ENCODE results near the gene NAV3. TPM values are rescaled to one million over a fixed set of nuclear protein-coding genes. Genes with fewer than 3 reads are reported as not detected.

NAV3 gene
- total RNA-seq, 1 experiment from 2014 or later = 18.0 TPM

DNA sequence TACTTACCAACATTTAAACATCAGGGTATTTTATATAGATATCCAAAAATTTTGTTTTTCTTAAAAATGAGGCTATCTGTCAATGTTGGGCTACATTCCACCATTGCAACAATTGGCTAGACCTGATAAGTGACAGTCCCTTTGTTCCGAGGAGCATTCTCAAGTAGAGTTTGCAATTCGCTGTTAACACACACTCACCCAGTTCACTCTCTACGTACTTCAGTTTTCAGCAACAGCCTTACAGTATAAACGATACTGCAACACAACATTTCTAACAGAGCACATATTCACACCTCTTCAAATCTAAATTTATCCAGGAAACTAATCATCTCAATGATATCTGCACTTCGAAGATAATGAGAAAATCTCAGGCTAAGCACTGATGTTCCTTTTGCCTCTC is 393.5 kb downstream of the NAV3 start:
- BruUV-seq (replicated peaks) = no TSS peak
- H3K27me3 ChIP-seq (replicated peaks; ENCODE audit: insufficient read depth, low read depth, low read length, poor library complexity) = no peaks in the 10 kb centered on the region
- DNase-seq (ENCODE audit: low spot score) = no peak
- no peaks in the 10 kb centered on the region for H3K36me3 ChIP-seq (ENCODE audit: insufficient read depth, low read length, poor library complexity, severe bottlenecking)
- ChIA-PET POLR2A (ENCODE audit: low non-redundant PET) (no interaction called here), CTCF (no interaction called here)
- no peaks in the 10 kb centered on the region for H3K4me1 ChIP-seq (ENCODE audit: insufficient read depth, low read length, poor library complexity, severe bottlenecking)
- TF ChIP-seq, protein P1, sequence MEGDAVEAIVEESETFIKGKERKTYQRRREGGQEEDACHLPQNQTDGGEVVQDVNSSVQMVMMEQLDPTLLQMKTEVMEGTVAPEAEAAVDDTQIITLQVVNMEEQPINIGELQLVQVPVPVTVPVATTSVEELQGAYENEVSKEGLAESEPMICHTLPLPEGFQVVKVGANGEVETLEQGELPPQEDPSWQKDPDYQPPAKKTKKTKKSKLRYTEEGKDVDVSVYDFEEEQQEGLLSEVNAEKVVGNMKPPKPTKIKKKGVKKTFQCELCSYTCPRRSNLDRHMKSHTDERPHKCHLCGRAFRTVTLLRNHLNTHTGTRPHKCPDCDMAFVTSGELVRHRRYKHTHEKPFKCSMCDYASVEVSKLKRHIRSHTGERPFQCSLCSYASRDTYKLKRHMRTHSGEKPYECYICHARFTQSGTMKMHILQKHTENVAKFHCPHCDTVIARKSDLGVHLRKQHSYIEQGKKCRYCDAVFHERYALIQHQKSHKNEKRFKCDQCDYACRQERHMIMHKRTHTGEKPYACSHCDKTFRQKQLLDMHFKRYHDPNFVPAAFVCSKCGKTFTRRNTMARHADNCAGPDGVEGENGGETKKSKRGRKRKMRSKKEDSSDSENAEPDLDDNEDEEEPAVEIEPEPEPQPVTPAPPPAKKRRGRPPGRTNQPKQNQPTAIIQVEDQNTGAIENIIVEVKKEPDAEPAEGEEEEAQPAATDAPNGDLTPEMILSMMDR (conservative IDR thresholded peaks at IDR 0.05; ENCODE audit: low read depth, low read length) = no peak
- TF ChIP-seq EZH2 (IDR thresholded peaks at IDR 0.05; ENCODE audit: borderline replicate concordance, low read depth, low read length, poor library complexity, severe bottlenecking) = no peak
- H3K27ac ChIP-seq (ENCODE audit: low read depth, low read length, poor library complexity, severe bottlenecking) = no peak overlapping the region
- no peak overlapping the region for H3K4me3 ChIP-seq (ENCODE audit: low read depth, low read length, poor library complexity, severe bottlenecking)
- intact Hi-C loops (cut with micrococcal nuclease; ENCODE audit: unreplicated experiment) = no loop called here
- no peaks in the 10 kb centered on the region for H3K9me3 ChIP-seq (ENCODE audit: low read depth, low read length, poor library complexity, severe bottlenecking)

DNA sequence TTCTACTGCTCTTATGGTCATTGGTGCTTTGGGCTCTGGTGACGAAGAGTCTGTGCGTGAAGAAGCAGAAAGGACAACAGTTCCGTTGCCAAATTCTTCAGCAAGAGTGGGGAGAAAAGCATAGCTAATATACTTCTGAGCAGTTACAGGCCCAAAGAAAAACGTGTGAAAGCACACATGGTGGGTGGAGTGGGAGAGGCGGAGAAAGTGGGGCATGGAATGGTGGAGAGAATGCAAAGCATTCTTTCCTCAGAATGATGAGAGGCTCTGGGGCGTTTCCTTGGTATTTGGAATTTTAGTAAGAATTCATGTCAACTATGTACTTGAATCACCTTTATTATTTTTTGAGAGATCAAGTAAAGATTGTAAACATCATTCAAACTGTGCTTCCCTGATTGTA is 396.1 kb downstream of the NAV3 start:
- Histone ChIP-seq H3K9me3 (ENCODE audit: low read depth, low read length, poor library complexity, severe bottlenecking) (no peaks in the 10 kb centered on the region), H3K27ac (ENCODE audit: low read depth, low read length, poor library complexity, severe bottlenecking) (no peak overlapping the region), H3K36me3 (ENCODE audit: insufficient read depth, low read length, poor library complexity, severe bottlenecking) (no peaks in the 10 kb centered on the region), H3K4me1 (ENCODE audit: insufficient read depth, low read length, poor library complexity, severe bottlenecking) (peaks cover 6% of the 10 kb centered on the region), H3K27me3 (replicated peaks; ENCODE audit: insufficient read depth, low read depth, low read length, poor library complexity) (no peaks in the 10 kb centered on the region), H3K4me3 (ENCODE audit: low read depth, low read length, poor library complexity, severe bottlenecking) (no peak overlapping the region)
- DNase-seq (ENCODE audit: low spot score) = no peak
- TF ChIP-seq, protein P1 (conservative IDR thresholded peaks at IDR 0.05; ENCODE audit: low read depth, low read length) = no peak
- TF ChIP-seq EZH2 (IDR thresholded peaks at IDR 0.05; ENCODE audit: borderline replicate concordance, low read depth, low read length, poor library complexity, severe bottlenecking) = no peak
- intact Hi-C loops (cut with micrococcal nuclease; ENCODE audit: unreplicated experiment) = no loop called here
- POLR2A ChIA-PET (ENCODE audit: low non-redundant PET) = no interaction called here
- CTCF ChIA-PET = no interaction called here
- BruUV-seq (replicated peaks) = no TSS peak

DNA sequence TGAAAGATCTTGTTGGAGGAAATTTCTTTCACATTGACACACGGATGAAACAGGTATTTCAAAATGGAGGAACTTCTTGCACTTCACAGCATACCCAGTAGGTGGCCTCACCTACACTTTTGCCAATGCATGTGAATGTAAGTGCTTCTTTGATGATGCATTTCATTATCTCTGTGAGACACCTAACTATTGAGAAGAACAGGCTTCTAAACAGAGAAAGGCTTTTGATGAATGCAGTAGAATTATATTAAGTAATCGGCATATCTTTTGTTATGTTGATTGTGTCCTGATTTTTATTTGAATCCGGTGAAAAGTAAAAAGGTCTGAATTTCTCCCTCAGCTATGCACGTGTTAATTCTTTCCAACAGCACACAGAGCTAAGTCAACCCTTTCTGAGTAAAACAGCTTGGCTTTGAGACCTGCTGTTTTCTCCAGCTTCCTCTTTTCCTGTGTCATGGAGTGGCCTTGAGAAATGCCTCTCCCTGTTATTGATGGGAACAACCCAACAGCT is 399.0 kb downstream of the NAV3 start:
- TF ChIP-seq, protein P1 (conservative IDR thresholded peaks at IDR 0.05; ENCODE audit: low read depth, low read length) = peak; percentile 83
- TF ChIP-seq EZH2 (IDR thresholded peaks at IDR 0.05; ENCODE audit: borderline replicate concordance, low read depth, low read length, poor library complexity, severe bottlenecking) = no peak
- ChIA-PET CTCF (interaction anchor here (0.9 kb wide), 1 partner anchor 1145 kb away, joined by 3 read pairs; no protein-coding TSS in a partner anchor), POLR2A (ENCODE audit: low non-redundant PET) (no interaction called here)
- Histone ChIP-seq H3K4me1 (ENCODE audit: insufficient read depth, low read length, poor library complexity, severe bottlenecking) (peaks cover 6% of the 10 kb centered on the region), H3K27ac (ENCODE audit: low read depth, low read length, poor library complexity, severe bottlenecking) (no peak overlapping the region), H3K27me3 (replicated peaks; ENCODE audit: insufficient read depth, low read depth, low read length, poor library complexity) (no peaks in the 10 kb centered on the region), H3K4me3 (ENCODE audit: low read depth, low read length, poor library complexity, severe bottlenecking) (no peak overlapping the region), H3K36me3 (ENCODE audit: insufficient read depth, low read length, poor library complexity, severe bottlenecking) (no peaks in the 10 kb centered on the region), H3K9me3 (ENCODE audit: low read depth, low read length, poor library complexity, severe bottlenecking) (no peaks in the 10 kb centered on the region)
- peak; percentile 69 for DNase-seq (ENCODE audit: low spot score)
- intact Hi-C loops (cut with micrococcal nuclease; ENCODE audit: unreplicated experiment) = no loop called here
- no TSS peak for BruUV-seq (replicated peaks)

Data from A673 (cell line).